ENCODE results near the gene NUP88.

The NUP88 gene

GRCh38 chr17:5354310-5354709 is 65.2 kb downstream of the NUP88 start:
- DNase-seq (ENCODE audit: low read depth in 1 of 2, low spot score in 1 of 2), result no peak
- H3K4me3 ChIP-seq (replicated peaks; ENCODE audit: insufficient read depth, low read length), result no peak overlapping the region
- no peak overlapping the region for H3K27ac ChIP-seq (replicated peaks)
- no peaks in the 10 kb centered on the region for H3K27me3 ChIP-seq (ENCODE audit: insufficient read depth, poor library complexity, severe bottlenecking)
- TF ChIP-seq SPI1 (IDR thresholded peaks at IDR 0.05; ENCODE audit: borderline replicate concordance, low read depth) (no peak), REST (IDR thresholded peaks at IDR 0.05; ENCODE audit: insufficient replicate concordance, low read depth) (no peak), CTCF (IDR thresholded peaks at IDR 0.05; ENCODE audit: insufficient read depth, low read length) (no peak), POLR2AphosphoS5 (IDR thresholded peaks at IDR 0.05; ENCODE audit: low read depth) (no peak), GABPA (IDR thresholded peaks at IDR 0.05; ENCODE audit: low read depth) (no peak)

- no peaks in the 10 kb centered on the region for H3K27me3 ChIP-seq (ENCODE audit: insufficient read depth, poor library complexity, severe bottlenecking)
- TF ChIP-seq GABPA (IDR thresholded peaks at IDR 0.05; ENCODE audit: low read depth) (no peak), POLR2AphosphoS5 (IDR thresholded peaks at IDR 0.05; ENCODE audit: low read depth) (no peak), SPI1 (IDR thresholded peaks at IDR 0.05; ENCODE audit: borderline replicate concordance, low read depth) (no peak), REST (IDR thresholded peaks at IDR 0.05; ENCODE audit: insufficient replicate concordance, low read depth) (no peak), CTCF (IDR thresholded peaks at IDR 0.05; ENCODE audit: insufficient read depth, low read length) (no peak)
- H3K27ac ChIP-seq (replicated peaks), result no peak overlapping the region
Measured at GRCh38 chr17:5352681-5353289, 66.7 kb downstream of the NUP88 start.

GRCh38 chr17:5344914-5345313 is 74.5 kb downstream of the NUP88 start:
- Histone ChIP-seq H3K4me3 (replicated peaks; ENCODE audit: insufficient read depth, low read length) (no peak overlapping the region), H3K27me3 (ENCODE audit: insufficient read depth, poor library complexity, severe bottlenecking) (no peaks in the 10 kb centered on the region), H3K27ac (replicated peaks) (no peak overlapping the region)
- DNase-seq (ENCODE audit: low read depth in 1 of 2, low spot score in 1 of 2), result no peak
- TF ChIP-seq POLR2AphosphoS5 (IDR thresholded peaks at IDR 0.05; ENCODE audit: low read depth), result no peak
- TF ChIP-seq CTCF (IDR thresholded peaks at IDR 0.05; ENCODE audit: insufficient read depth, low read length), result no peak
- no peak for TF ChIP-seq REST (IDR thresholded peaks at IDR 0.05; ENCODE audit: insufficient replicate concordance, low read depth)
- no peak for TF ChIP-seq GABPA (IDR thresholded peaks at IDR 0.05; ENCODE audit: low read depth)
- TF ChIP-seq SPI1 (IDR thresholded peaks at IDR 0.05; ENCODE audit: borderline replicate concordance, low read depth), result no peak

More at GRCh38 chr17:5352681-5353289, 66.7 kb downstream of the NUP88 start:
- H3K4me3 ChIP-seq (replicated peaks; ENCODE audit: insufficient read depth, low read length), result no peak overlapping the region
- DNase-seq (ENCODE audit: low read depth in 1 of 2, low spot score in 1 of 2), result no peak

Data from HL-60 (cell line).